ENCODE data around the gene TMCC1. TPM values are rescaled to one million over a fixed set of nuclear protein-coding genes. Genes with fewer than 3 reads are reported as not detected.
"Not testable (repeated sequence)": the region's sequence is repeated elsewhere in the genome, so short reads cannot be mapped to it uniquely, and the experiment has no call there.

Gene TMCC1
- total and polyA plus RNA-seq, 2 donors (not counting 1 experiment from before 2014, with no cell fraction given): 8.5 to 32.2 TPM

- Mint-ChIP-seq H3K27me3 (no peaks in the 10 kb centered on the region), H3K9me3 (ENCODE audit: insufficient read depth) (peaks cover 17% of the 10 kb centered on the region), H3K4me3 (no peak overlapping the region), H3K27ac (no peak overlapping the region), H3K4me1 (peaks cover 3% of the 10 kb centered on the region)
- POLR2A ChIA-PET: no interaction called here
- no peak overlapping the region for H3K27ac ChIP-seq (ENCODE audit: low read length in 2 of 2)
- CTCF ChIA-PET: interaction anchor here (0.7 kb wide), 1 partner anchor 90 kb away, joined by 3 read pairs; no protein-coding TSS in a partner anchor
- no peak for ATAC-seq (ENCODE audit: low read depth)
- H3K4me1 ChIP-seq (ENCODE audit: control insufficient read depth in 2 of 2, insufficient read depth in 2 of 2, low read length in 2 of 2): no peaks in the 10 kb centered on the region
- DNase-seq: no peak
- peaks cover 5 to 22% (median 9%) of the 10 kb centered on the region in 3 donors for H3K9me3 ChIP-seq (ENCODE audit: control extremely low read depth in 1 of 3, control insufficient read depth in 2 of 3, insufficient read depth in 1 of 3, low read length in 2 of 3)
- no peak overlapping the region for H3K4me3 ChIP-seq (ENCODE audit: control extremely low read depth in 1 of 5, extremely low read depth in 1 of 5, insufficient read depth in 1 of 5, low read depth in 2 of 5, low read length in 4 of 5)
- WGBS (ENCODE audit: insufficient coverage): no CpG with 5 or more reads among the region's 1 CpG
- H3K36me3 ChIP-seq (replicated peaks in 1 of 2; ENCODE audit: control extremely low read depth in 1 of 2, control insufficient read depth in 1 of 2, extremely low read depth in 1 of 2, insufficient read depth in 2 of 2, low read length in 1 of 2): no peaks in the 10 kb centered on the region
- no peak overlapping the region for H2AFZ ChIP-seq (ENCODE audit: insufficient read depth, low read depth, low read length, poor library complexity, severe bottlenecking)
- intact Hi-C loops (cut with micrococcal nuclease): no loop called here
- peaks cover 0 to 5% (median 0%) of the 10 kb centered on the region in 4 experiments for H3K27me3 ChIP-seq (replicated peaks in 1 of 4; ENCODE audit: control extremely low read depth in 1 of 4, control insufficient read depth in 3 of 4, insufficient read depth in 4 of 4, low read length in 3 of 4)
- no peak for TF ChIP-seq CTCF (IDR thresholded peaks at IDR 0.05)
- TF ChIP-seq EZH2 (IDR thresholded peaks at IDR 0.05; ENCODE audit: borderline replicate concordance, insufficient read depth, low read depth, low read length, poor library complexity, severe bottlenecking): no peak
- no peak overlapping the region for H3K4me2 ChIP-seq (replicated peaks; ENCODE audit: low read depth, low read length, poor library complexity, severe bottlenecking)
- H3K9ac ChIP-seq (ENCODE audit: low read length): no peak overlapping the region
- H4K20me1 ChIP-seq (ENCODE audit: control insufficient read depth, insufficient read depth, low read length, poor library complexity, severe bottlenecking): no peaks in the 10 kb centered on the region
- H3K79me2 ChIP-seq (ENCODE audit: control insufficient read depth, insufficient read depth, low read length): no peaks in the 10 kb centered on the region
Measured at GRCh38 chr3:129908417-129908816, 14.9 kb upstream of the TMCC1 start.

- H3K4me1 ChIP-seq (ENCODE audit: control insufficient read depth in 2 of 2, insufficient read depth in 2 of 2, low read length in 2 of 2); H3K4me2 ChIP-seq (replicated peaks; ENCODE audit: low read depth, low read length, poor library complexity, severe bottlenecking); intact Hi-C loops (cut with micrococcal nuclease); DNase-seq; H3K27ac Mint-ChIP-seq; H3K4me3 ChIP-seq (ENCODE audit: control extremely low read depth in 1 of 5, extremely low read depth in 1 of 5, insufficient read depth in 1 of 5, low read depth in 2 of 5, low read length in 4 of 5); CTCF ChIA-PET; H3K27me3 Mint-ChIP-seq; H3K4me1 Mint-ChIP-seq; ATAC-seq (ENCODE audit: low read depth); H3K9ac ChIP-seq (ENCODE audit: low read length); H2AFZ ChIP-seq (ENCODE audit: insufficient read depth, low read depth, low read length, poor library complexity, severe bottlenecking); H3K79me2 ChIP-seq (ENCODE audit: control insufficient read depth, insufficient read depth, low read length); POLR2A ChIA-PET; H3K27me3 ChIP-seq (replicated peaks in 1 of 4; ENCODE audit: control extremely low read depth in 1 of 4, control insufficient read depth in 3 of 4, insufficient read depth in 4 of 4, low read length in 3 of 4); H3K4me3 Mint-ChIP-seq; H3K27ac ChIP-seq (ENCODE audit: low read length in 2 of 2); H3K36me3 ChIP-seq (replicated peaks in 1 of 2; ENCODE audit: control extremely low read depth in 1 of 2, control insufficient read depth in 1 of 2, extremely low read depth in 1 of 2, insufficient read depth in 2 of 2, low read length in 1 of 2); H4K20me1 ChIP-seq (ENCODE audit: control insufficient read depth, insufficient read depth, low read length, poor library complexity, severe bottlenecking): not testable (repeated sequence)
- WGBS (ENCODE audit: insufficient coverage): 88% methylated on average over 1 of the region's 4 CpGs
- peaks cover 1 to 13% (median 11%) of the 10 kb centered on the region in 3 donors for H3K9me3 ChIP-seq (ENCODE audit: control extremely low read depth in 1 of 3, control insufficient read depth in 2 of 3, insufficient read depth in 1 of 3, low read length in 2 of 3)
- H3K9me3 Mint-ChIP-seq (ENCODE audit: insufficient read depth): peaks cover 12% of the 10 kb centered on the region
Measured at GRCh38 chr3:129901272-129901671, 7.8 kb upstream of the TMCC1 start.

Data from B cell (primary cell).